ENCODE data around the gene PSAP. TPM values are rescaled to one million over a fixed set of nuclear protein-coding genes. Genes with fewer than 3 reads are reported as not detected.

Gene PSAP
- polyA plus RNA-seq, 3 donors = 3,391 to 8,673 (median 7,346) TPM

GRCh38 chr10:71812913-71813590 lies 38.0 kb downstream of the PSAP start:
- H2AFZ ChIP-seq (ENCODE audit: insufficient read depth, low read depth, low read length, poor library complexity, severe bottlenecking) = no peak overlapping the region

More at GRCh38 chr10:71812913-71813590, 38.0 kb downstream of the PSAP start:
- H3K4me3 Mint-ChIP-seq = no peak overlapping the region
- peaks cover 76 to 79% of the 10 kb centered on the region in 2 donors for H3K36me3 Mint-ChIP-seq
- Histone ChIP-seq H3K36me3 (replicated peaks in 1 of 2; ENCODE audit: control insufficient read depth in 1 of 2, insufficient read depth in 2 of 2, low read length in 2 of 2) (peaks cover 64 to 77% of the 10 kb centered on the region in 2 donors), H3K79me2 (ENCODE audit: insufficient read depth, low read length) (peaks cover 35% of the 10 kb centered on the region), H3K9ac (ENCODE audit: insufficient read depth, low read length, poor library complexity, severe bottlenecking) (no peak overlapping the region), H3K27me3 (ENCODE audit: control insufficient read depth in 2 of 2, insufficient read depth in 2 of 2, low read length in 2 of 2) (no peaks in the 10 kb centered on the region), H3K4me3 (replicated peaks in 1 of 3; ENCODE audit: low read depth in 2 of 3, low read length in 3 of 3) (no peak overlapping the region), H4K20me1 (ENCODE audit: insufficient read depth, low read length) (peaks cover 84% of the 10 kb centered on the region), H3K9me3 (replicated peaks in 1 of 2; ENCODE audit: control insufficient read depth in 1 of 2, insufficient read depth in 1 of 2, low read length in 2 of 2) (no peaks in the 10 kb centered on the region), H3K27ac (ENCODE audit: low read depth in 1 of 2, low read length in 2 of 2) (peak overlapping the region; percentile 6 to 31), H3K4me1 (ENCODE audit: control insufficient read depth in 1 of 2, insufficient read depth in 2 of 2, low read length in 2 of 2) (peaks cover 59 to 79% of the 10 kb centered on the region in 2 donors), H3K4me2 (replicated peaks; ENCODE audit: extremely low read depth, low read length, poor library complexity, severe bottlenecking) (no peak overlapping the region)
- H3K9me3 Mint-ChIP-seq = no peaks in the 10 kb centered on the region
- H3K27ac Mint-ChIP-seq = peak overlapping the region; percentile 31 to 82 (median 63)
- DNase-seq = no peak
- WGBS (ENCODE audit: insufficient coverage) = 96% methylated on average over 5 of the region's 11 CpGs
- H3K4me1 Mint-ChIP-seq = peaks cover 64% of the 10 kb centered on the region
- H3K27me3 Mint-ChIP-seq (ENCODE audit: low read depth in 3 of 3) = peaks cover 0 to 4% (median 0%) of the 10 kb centered on the region in 3 donors
- no peak for TF ChIP-seq CTCF (IDR thresholded peaks at IDR 0.05)
- intact Hi-C loops (cut with micrococcal nuclease) = loop anchor here (5.0 to 10.0 kb wide), 2 partner anchors 86 to 498 kb away; partner anchors contain the start of gene SLC29A3 (in 1 of the 2)
